ENCODE data around the gene PCP4L1. TPM values are rescaled to one million over a fixed set of nuclear protein-coding genes. Genes with fewer than 3 reads are reported as not detected.
"Not testable (repeated sequence)": the region's sequence is repeated elsewhere in the genome, so short reads cannot be mapped to it uniquely, and the experiment has no call there.

Gene PCP4L1
- total RNA-seq, 2 experiments from 2014 or later: 0.18 TPM; not detected in 1

- Mint-ChIP-seq H3K27ac (no peak overlapping the region), H3K27me3 (peaks cover 12% of the 10 kb centered on the region), H3K9me3 (peaks cover 1% of the 10 kb centered on the region), H3K4me1 (ENCODE audit: low read depth) (no peaks in the 10 kb centered on the region), H3K36me3 (ENCODE audit: low read depth) (no peaks in the 10 kb centered on the region), H3K4me3 (no peak overlapping the region)
- DNase-seq (no peak), ATAC-seq (no peak)
- intact Hi-C loops (cut with micrococcal nuclease): no loop called here
- POLR2A ChIA-PET: no interaction called here
- CTCF ChIA-PET: no interaction called here
- TF ChIP-seq, protein P1, sequence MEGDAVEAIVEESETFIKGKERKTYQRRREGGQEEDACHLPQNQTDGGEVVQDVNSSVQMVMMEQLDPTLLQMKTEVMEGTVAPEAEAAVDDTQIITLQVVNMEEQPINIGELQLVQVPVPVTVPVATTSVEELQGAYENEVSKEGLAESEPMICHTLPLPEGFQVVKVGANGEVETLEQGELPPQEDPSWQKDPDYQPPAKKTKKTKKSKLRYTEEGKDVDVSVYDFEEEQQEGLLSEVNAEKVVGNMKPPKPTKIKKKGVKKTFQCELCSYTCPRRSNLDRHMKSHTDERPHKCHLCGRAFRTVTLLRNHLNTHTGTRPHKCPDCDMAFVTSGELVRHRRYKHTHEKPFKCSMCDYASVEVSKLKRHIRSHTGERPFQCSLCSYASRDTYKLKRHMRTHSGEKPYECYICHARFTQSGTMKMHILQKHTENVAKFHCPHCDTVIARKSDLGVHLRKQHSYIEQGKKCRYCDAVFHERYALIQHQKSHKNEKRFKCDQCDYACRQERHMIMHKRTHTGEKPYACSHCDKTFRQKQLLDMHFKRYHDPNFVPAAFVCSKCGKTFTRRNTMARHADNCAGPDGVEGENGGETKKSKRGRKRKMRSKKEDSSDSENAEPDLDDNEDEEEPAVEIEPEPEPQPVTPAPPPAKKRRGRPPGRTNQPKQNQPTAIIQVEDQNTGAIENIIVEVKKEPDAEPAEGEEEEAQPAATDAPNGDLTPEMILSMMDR (IDR thresholded peaks at IDR 0.05): no peak
Observed at GRCh38 chr1:161244888-161245287, 13.7 kb upstream of the PCP4L1 start.

DNA sequence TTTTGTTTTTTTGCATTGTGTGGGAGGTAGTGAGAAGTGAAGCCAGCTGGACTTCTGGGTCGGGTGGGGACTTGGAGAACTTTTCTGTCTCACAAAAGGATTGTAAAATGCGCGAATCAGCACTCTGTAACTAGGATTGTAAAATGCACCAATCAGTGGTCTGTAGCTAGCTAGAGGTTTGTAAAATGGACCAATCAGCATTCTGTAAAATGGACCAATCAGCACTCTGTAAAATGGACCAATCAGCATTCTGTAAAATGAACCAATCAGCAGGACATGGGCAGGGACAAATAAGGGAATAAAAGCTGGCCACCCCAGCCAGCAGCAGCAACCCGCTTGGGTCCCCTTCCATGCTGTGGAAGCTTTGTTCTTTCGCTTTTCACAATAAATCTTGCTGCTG lies 8.4 kb upstream of the PCP4L1 start:
- H3K36me3 Mint-ChIP-seq (ENCODE audit: low read depth); H3K27ac Mint-ChIP-seq; H3K4me3 Mint-ChIP-seq; H3K4me1 Mint-ChIP-seq (ENCODE audit: low read depth); intact Hi-C loops (cut with micrococcal nuclease); H3K9me3 Mint-ChIP-seq; ATAC-seq; DNase-seq; H3K27me3 Mint-ChIP-seq: not testable (repeated sequence)
- ChIA-PET POLR2A (interaction anchor here (1.0 to 1.7 kb wide), 2 partner anchors 15 to 21 kb away, joined by 3 to 5 read pairs; no protein-coding TSS in a partner anchor), CTCF (interaction anchor here (1.0 to 4.1 kb wide), 6 partner anchors 9 to 132 kb away, joined by 3 to 22 read pairs (median 4); partner anchors contain the start of genes PCP4L1 and TOMM40L)

DNA sequence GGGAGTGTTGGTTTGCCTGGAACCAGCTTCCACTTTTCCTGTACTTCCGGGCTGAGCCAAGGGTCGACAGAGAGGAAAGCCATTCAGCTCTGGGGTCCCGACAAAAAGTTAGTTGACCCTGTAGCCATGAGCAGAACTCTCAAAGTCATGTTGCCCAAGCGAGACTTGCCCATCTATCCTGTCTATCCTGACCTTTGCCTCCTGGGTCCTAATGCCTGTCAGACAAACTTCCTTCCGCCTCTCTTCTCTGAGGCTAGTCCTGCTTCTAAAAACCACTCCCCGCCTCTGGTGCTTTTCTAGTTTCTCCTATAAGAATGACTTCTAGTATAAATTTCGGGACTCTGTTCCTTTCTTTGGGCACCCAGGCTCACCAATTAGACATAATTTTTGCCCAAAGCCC lies 7.7 kb upstream of the PCP4L1 start:
- Mint-ChIP-seq H3K4me3 (no peak overlapping the region), H3K36me3 (ENCODE audit: low read depth) (no peaks in the 10 kb centered on the region), H3K9me3 (peaks cover 2% of the 10 kb centered on the region), H3K4me1 (ENCODE audit: low read depth) (no peaks in the 10 kb centered on the region), H3K27me3 (peaks cover 4% of the 10 kb centered on the region), H3K27ac (no peak overlapping the region)
- CTCF ChIA-PET: interaction anchor here (1.0 to 4.1 kb wide), 4 partner anchors 15 to 131 kb away, joined by 3 to 22 read pairs (median 12); partner anchors contain the start of gene TOMM40L
- TF ChIP-seq, protein P1 (IDR thresholded peaks at IDR 0.05): no peak
- intact Hi-C loops (cut with micrococcal nuclease): no loop called here
- no peak for ATAC-seq
- no peak for DNase-seq
- POLR2A ChIA-PET: no interaction called here

DNA sequence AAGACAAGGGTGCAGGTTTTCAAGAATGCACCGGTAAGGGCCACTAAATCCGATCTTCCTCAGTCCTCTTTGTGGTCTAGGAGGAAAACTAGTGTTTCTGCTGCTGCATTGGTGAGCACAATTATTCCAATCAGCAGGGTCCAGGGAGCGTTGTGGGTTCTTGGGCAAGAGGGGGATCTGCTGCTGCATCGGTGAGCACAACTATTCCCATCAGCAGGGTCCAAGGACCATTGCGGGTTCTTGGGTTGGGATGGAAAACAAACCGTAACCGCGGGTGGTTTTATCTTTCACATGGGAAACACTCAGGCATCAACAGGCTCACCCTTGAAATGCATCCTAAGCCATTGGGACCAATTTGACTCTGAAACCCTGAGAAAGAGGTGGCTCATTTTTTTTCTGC lies 7.0 kb upstream of the PCP4L1 start:
- Mint-ChIP-seq H3K36me3 (ENCODE audit: low read depth) (no peaks in the 10 kb centered on the region), H3K4me3 (no peak overlapping the region), H3K27ac (no peak overlapping the region), H3K4me1 (ENCODE audit: low read depth) (no peaks in the 10 kb centered on the region), H3K27me3 (peaks cover 4% of the 10 kb centered on the region), H3K9me3 (peaks cover 2% of the 10 kb centered on the region)
- CTCF ChIA-PET: no interaction called here
- ATAC-seq: no peak
- TF ChIP-seq, protein P1 (IDR thresholded peaks at IDR 0.05): no peak
- POLR2A ChIA-PET: no interaction called here
- DNase-seq: no peak
- intact Hi-C loops (cut with micrococcal nuclease): no loop called here

- CTCF ChIA-PET; H3K27ac Mint-ChIP-seq; H3K4me3 Mint-ChIP-seq; intact Hi-C loops (cut with micrococcal nuclease); H3K4me1 Mint-ChIP-seq (ENCODE audit: low read depth); ATAC-seq; DNase-seq; POLR2A ChIA-PET: not testable (repeated sequence)
- H3K27me3 Mint-ChIP-seq: peaks cover 32% of the 10 kb centered on the region
- peaks cover 14% of the 10 kb centered on the region for H3K36me3 Mint-ChIP-seq (ENCODE audit: low read depth)
- peaks cover 13% of the 10 kb centered on the region for H3K9me3 Mint-ChIP-seq
Observed at GRCh38 chr1:161255302-161255701, 3.2 kb upstream of the PCP4L1 start.

- H3K27ac Mint-ChIP-seq; DNase-seq; intact Hi-C loops (cut with micrococcal nuclease); ATAC-seq; H3K4me3 Mint-ChIP-seq; H3K4me1 Mint-ChIP-seq (ENCODE audit: low read depth): not testable (repeated sequence)
- H3K36me3 Mint-ChIP-seq (ENCODE audit: low read depth): peaks cover 14% of the 10 kb centered on the region
- H3K9me3 Mint-ChIP-seq: peaks cover 13% of the 10 kb centered on the region
- H3K27me3 Mint-ChIP-seq: peaks cover 36% of the 10 kb centered on the region
- ChIA-PET CTCF (interaction anchor here (1.0 kb wide), 1 partner anchor 126 kb away, joined by 3 read pairs; no protein-coding TSS in a partner anchor), POLR2A (interaction anchor here (0.6 kb wide), 1 partner anchor 58 kb away, joined by 3 read pairs; the partner anchor contains the start of gene SDHC)
Observed at GRCh38 chr1:161255955-161256520, 2.5 kb upstream of the PCP4L1 start.

GRCh38 chr1:161257109-161257508 lies 1.4 kb upstream of the PCP4L1 start:
- intact Hi-C loops (cut with micrococcal nuclease); DNase-seq; POLR2A ChIA-PET; H3K27ac Mint-ChIP-seq; H3K4me3 Mint-ChIP-seq; ATAC-seq; H3K4me1 Mint-ChIP-seq (ENCODE audit: low read depth): not testable (repeated sequence)
- peaks cover 44% of the 10 kb centered on the region for H3K27me3 Mint-ChIP-seq
- CTCF ChIA-PET: interaction anchor here (1.0 to 1.4 kb wide), 3 partner anchors 31 to 125 kb away, joined by 4 to 10 read pairs (median 4); partner anchors contain the start of gene TOMM40L
- peaks cover 14% of the 10 kb centered on the region for H3K36me3 Mint-ChIP-seq (ENCODE audit: low read depth)
- peaks cover 13% of the 10 kb centered on the region for H3K9me3 Mint-ChIP-seq

Measured in activated CD8-positive, alpha-beta T cell treated with anti-CD3 and anti-CD28 coated beads for 36 hours (primary cell).